Caki2 (cell line): Measurements from ENCODE around the gene RAB8A. TPM values are rescaled to one million over a fixed set of nuclear protein-coding genes. Genes with fewer than 3 reads are reported as not detected.

Source experiments
- DNase-seq: peaks from one replicate; pipeline ENCODE4 v3.0.0-alpha.2; 2015; ENCODE audit warnings: low read depth
- in situ Hi-C: cut with HindIII; loops from 2 replicates; pipeline ENCODE4 v1.10.0; 2016; ENCODE audit warnings: low sequenced_read_pairs, low pct_unique_long_range_greater_than_20kb, mixed read lengths
- total RNA-seq: library from RNA; depleted of rRNA; stranded (reverse); fragments of >200 nt; shearing (Covaris generic); gene quantifications from 2 replicates; pipeline ENCODE4 v1.2.3, GENCODE V29; 2014; ENCODE audit warnings: low replicate concordance

RAB8A gene
- total RNA-seq, 1 experiment from 2014 or later = 122 TPM

GRCh38 chr19:16127776-16128371 is 16.2 kb downstream of the RAB8A start:
- in situ Hi-C loops = no loop called here
- no peak for DNase-seq

- in situ Hi-C loops = no loop called here
Measured at GRCh38 chr19:16131648-16132047, 20.0 kb downstream of the RAB8A start.

GRCh38 chr19:16133818-16134217 is 22.1 kb downstream of the RAB8A start:
- no peak for DNase-seq
- in situ Hi-C loops = no loop called here

More at GRCh38 chr19:16131648-16132047, 20.0 kb downstream of the RAB8A start:
- DNase-seq = no peak

- in situ Hi-C loops = no loop called here
- DNase-seq = no peak
Measured at GRCh38 chr19:16134510-16134909, 22.8 kb downstream of the RAB8A start.

- in situ Hi-C loops = no loop called here
- no peak for DNase-seq
Measured at GRCh38 chr19:16135430-16136127, 23.9 kb downstream of the RAB8A start.

- no peak for DNase-seq
- in situ Hi-C loops = no loop called here
Measured at GRCh38 chr19:16136185-16136999, 24.7 kb downstream of the RAB8A start.

GRCh38 chr19:16139752-16140151 is 28.1 kb downstream of the RAB8A start:
- DNase-seq = no peak
- in situ Hi-C loops = no loop called here

GRCh38 chr19:16141043-16141442 is 29.4 kb downstream of the RAB8A start:
- DNase-seq = no peak
- in situ Hi-C loops = no loop called here

GRCh38 chr19:16142032-16142580 is 30.4 kb downstream of the RAB8A start:
- no peak for DNase-seq
- in situ Hi-C loops = no loop called here

GRCh38 chr19:16143399-16144215 is 31.9 kb downstream of the RAB8A start, which contains the start of gene HSH2D:
TSS of gene HSH2D (plus strand) at chr19:16143685. CDS start at chr19:16148751, 5,066 bp downstream.
- DNase-seq = no peak
- in situ Hi-C loops = no loop called here

GRCh38 chr19:16144216-16144581 is 32.5 kb downstream of the RAB8A start:
- DNase-seq = no peak
- in situ Hi-C loops = no loop called here

- in situ Hi-C loops = no loop called here
- no peak for DNase-seq
Measured at GRCh38 chr19:16146112-16146511, 34.4 kb downstream of the RAB8A start.

GRCh38 chr19:16148443-16149229 is 36.9 kb downstream of the RAB8A start:
- DNase-seq = no peak
- in situ Hi-C loops = no loop called here

- in situ Hi-C loops = no loop called here
- DNase-seq = peak; percentile 71
Measured at GRCh38 chr19:16153582-16154336, 42.1 kb downstream of the RAB8A start.

- in situ Hi-C loops = no loop called here
Measured at GRCh38 chr19:16154557-16154956, 42.9 kb downstream of the RAB8A start.

GRCh38 chr19:16155128-16155527 is 43.4 kb downstream of the RAB8A start:
- in situ Hi-C loops = no loop called here

More at GRCh38 chr19:16154557-16154956, 42.9 kb downstream of the RAB8A start:
- DNase-seq = no peak

GRCh38 chr19:16156904-16157303 is 45.2 kb downstream of the RAB8A start:
- no peak for DNase-seq
- in situ Hi-C loops = no loop called here

More at GRCh38 chr19:16155128-16155527, 43.4 kb downstream of the RAB8A start:
- no peak for DNase-seq
